SK-N-SH (cell line): ENCODE results near the gene INPP5K. TPM values are rescaled to one million over a fixed set of nuclear protein-coding genes. Genes with fewer than 3 reads are reported as not detected.

Source experiments
- CTCF ChIA-PET: fragments of 300-600, 350-600 bp; formaldehyde crosslinking; extraction: SDS; loops from one replicate; lab custom pipeline; 2021; lab: Yijun Ruan, JAX
- POLR2A ChIA-PET: fragments of 350-600 bp; sonication (Branson Sonifier 250); formaldehyde crosslinking; extraction: SDS; loops from one replicate; lab custom pipeline; 2020; ENCODE audit warnings: antibody characterized with exemption, inconsistent platforms; lab: Yijun Ruan, JAX
- DNase-seq: peaks from one replicate; pipeline ENCODE4 v3.0.0; 2012
- H2AFZ ChIP-seq: fragments of 200-600 bp; sonication (generic); 2 replicates; pipeline ENCODE4 v1.8.1; 2016; ENCODE audit warnings: antibody characterized with exemption, mild to moderate bottlenecking, low read depth
- H3F3A ChIP-seq: fragments of 200-600 bp; sonication (generic); replicated peaks from 2 replicates; pipeline ENCODE3; 2016; ENCODE audit warnings: antibody characterized with exemption, mild to moderate bottlenecking; ENCODE audit not compliant: insufficient read depth
- H3K27ac ChIP-seq, 2 experiments: fragments of 200-500 bp in 1 of 2; fragments of 200-600 bp in 1 of 2; sonication (Bioruptor generic) in 1 of 2; sonication (generic), shearing (Covaris generic) in 1 of 2; 2 replicates each; pipeline versions ENCODE4 v1.5.1 to v1.6.1; 2014 to 2016; ENCODE audit warnings: low read depth in 2 of 2, inconsistent platforms in 1 of 2, low read length in 1 of 2, mild to moderate bottlenecking in 1 of 2, mixed read lengths in 1 of 2
- H3K27me3 ChIP-seq: fragments of 200-600 bp; sonication (generic), shearing (Covaris generic); 2 replicates; pipeline ENCODE4 v1.6.1; 2016; ENCODE audit warnings: mixed run types; ENCODE audit not compliant: insufficient read depth
- H3K36me3 ChIP-seq, 2 experiments: fragments of 200-500 bp in 1 of 2; fragments of 200-600 bp in 1 of 2; sonication (Bioruptor generic) in 1 of 2; sonication (generic) in 1 of 2; replicated peaks in 1 of 2; 2 replicates each; pipeline versions ENCODE3 to v1.5.1; 2014 to 2016; ENCODE audit warnings: low read length in 1 of 2, mild to moderate bottlenecking in 1 of 2; ENCODE audit not compliant: insufficient read depth in 2 of 2, control insufficient read depth in 1 of 2
- H3K4me1 ChIP-seq, 2 experiments: fragments of 200-500 bp in 1 of 2; fragments of 200-600 bp in 1 of 2; sonication (Bioruptor generic) in 1 of 2; sonication (generic), shearing (Covaris generic) in 1 of 2; 2 replicates each; pipeline versions ENCODE4 v1.5.1 to v1.6.1; 2014 to 2016; ENCODE audit warnings: low read depth in 1 of 2, low read length in 1 of 2, mixed run types in 1 of 2; ENCODE audit not compliant: insufficient read depth in 2 of 2, control insufficient read depth in 1 of 2
- H3K4me2 ChIP-seq: fragments of 200-600 bp; sonication (generic), shearing (Covaris generic); 2 replicates; pipeline ENCODE4 v1.6.1; 2017; ENCODE audit warnings: mixed run types
- H3K4me3 ChIP-seq, 2 experiments: fragments of 200-500 bp in 1 of 2; fragments of 200-600 bp in 1 of 2; sonication (Bioruptor generic) in 1 of 2; sonication (generic), shearing (Covaris generic) in 1 of 2; 2 replicates each; pipeline versions ENCODE4 v1.5.1 to v1.8.1; 2014 to 2016; ENCODE audit warnings: low read depth in 2 of 2, inconsistent platforms in 1 of 2, low read length in 1 of 2, mild to moderate bottlenecking in 1 of 2, mixed read lengths in 1 of 2, moderate library complexity in 1 of 2
- H3K79me2 ChIP-seq: fragments of 200-600 bp; sonication (generic); 2 replicates; pipeline ENCODE4 v1.8.1; 2017; ENCODE audit warnings: mild to moderate bottlenecking; ENCODE audit not compliant: insufficient read depth
- H3K9ac ChIP-seq: fragments of 200-600 bp; sonication (generic); 2 replicates; pipeline ENCODE4 v1.6.1; 2017; ENCODE audit warnings: mixed run types
- H3K9me2 ChIP-seq: fragments of 200-600 bp; sonication (generic); 2 replicates; pipeline ENCODE4 v1.6.1; 2017; ENCODE audit warnings: mixed run types
- H3K9me3 ChIP-seq: fragments of 200-600 bp; sonication (generic); 2 replicates; pipeline ENCODE4 v1.6.1; 2017; ENCODE audit warnings: mixed run types, mild to moderate bottlenecking, moderate library complexity
- H4K20me1 ChIP-seq: fragments of 200-600 bp; sonication (generic); 2 replicates; pipeline ENCODE4 v1.6.1; 2017; ENCODE audit warnings: mild to moderate bottlenecking, mixed run types; ENCODE audit not compliant: insufficient read depth
- CHD2 ChIP-seq: fragments of 150-350 bp; IDR thresholded peaks from 2 replicates; pipeline ENCODE4 v1.6.1; 2018; ENCODE audit warnings: low read length; ENCODE audit not compliant: partially characterized antibody
- CTCF ChIP-seq: fragments of 200-600 bp; sonication (generic); IDR thresholded peaks from 2 replicates; pipeline ENCODE4 v1.6.1; 2017; ENCODE audit warnings: antibody characterized with exemption, mild to moderate bottlenecking, moderate library complexity
- EZH2phosphoT487 ChIP-seq: fragments of 200-600 bp; sonication (generic); IDR thresholded peaks from 2 replicates; pipeline ENCODE4 v1.6.1; 2017; ENCODE audit warnings: low read depth, mixed run types, mild to moderate bottlenecking, antibody characterized with exemption, moderate library complexity, borderline replicate concordance
- FOSL2 ChIP-seq: IDR thresholded peaks from 2 replicates; pipeline ENCODE4 v1.4.0; 2012; ENCODE audit warnings: low read depth, mild to moderate bottlenecking, moderate library complexity, borderline replicate concordance
- GATA2 ChIP-seq: sonication (generic); formaldehyde crosslinking; IDR thresholded peaks from 2 replicates; pipeline ENCODE4 v1.5.0; 2020; ENCODE audit warnings: mild to moderate bottlenecking, missing genetic modification reagents
- IRF3 ChIP-seq: fragments of 150-350 bp; IDR thresholded peaks from 2 replicates; pipeline ENCODE4 v1.6.1; 2016; ENCODE audit warnings: mild to moderate bottlenecking, low read depth, low read length
- JUND ChIP-seq: IDR thresholded peaks from 2 replicates; pipeline ENCODE4 v1.4.0; 2012
- MEF2A ChIP-seq: IDR thresholded peaks from 2 replicates; pipeline ENCODE4 v1.4.0; 2012; ENCODE audit warnings: low read depth, borderline replicate concordance
- MXI1 ChIP-seq: IDR thresholded peaks from 2 replicates; pipeline ENCODE4 v1.6.1; 2012; ENCODE audit warnings: mild to moderate bottlenecking, low read depth, low read length, improper control_type of control experiment
- NFIC ChIP-seq: IDR thresholded peaks from 2 replicates; pipeline ENCODE4 v1.4.0; 2012; ENCODE audit warnings: borderline replicate concordance
- NRF1 ChIP-seq: IDR thresholded peaks from 2 replicates; pipeline ENCODE4 v1.6.1; 2012; ENCODE audit warnings: low read depth, mild to moderate bottlenecking, low read length
- REST ChIP-seq: IDR thresholded peaks from 2 replicates; pipeline ENCODE4 v1.6.1; 2012; ENCODE audit warnings: mild to moderate bottlenecking, low read depth, low read length, moderate library complexity
- RFX5 ChIP-seq: IDR thresholded peaks from 2 replicates; pipeline ENCODE4 v1.6.1; 2012; ENCODE audit warnings: mild to moderate bottlenecking, improper control_type of control experiment, low read length
- TAF1 ChIP-seq: IDR thresholded peaks from 2 replicates; pipeline ENCODE4 v1.6.1; 2012; ENCODE audit warnings: low read depth, mild to moderate bottlenecking, low read length, moderate library complexity, borderline replicate concordance
- TCF12 ChIP-seq: IDR thresholded peaks from 2 replicates; pipeline ENCODE4 v1.4.0; 2012
- USF1 ChIP-seq: IDR thresholded peaks from 2 replicates; pipeline ENCODE4 v1.4.0; 2012; ENCODE audit warnings: low read depth, borderline replicate concordance
- USF2 ChIP-seq: fragments of 150-350 bp; IDR thresholded peaks from 2 replicates; pipeline ENCODE4 v1.6.1; 2017; ENCODE audit warnings: antibody characterized with exemption, low read length, low read depth, borderline replicate concordance
- WGBS: methylation state at CpG from one replicate; pipeline ENCODE4 v1.1.6; 2017; ENCODE audit warnings: low lambda C conversion rate; 5-methylcytosine and 5-hydroxymethylcytosine counted together
- polyA plus RNA-seq, 3 experiments: library from polyadenylated mRNA; depleted of rRNA; stranded (reverse); fragments of >200 nt; gene quantifications; 2 replicates each; pipeline ENCODE4 v1.2.3, GENCODE V29; 2012

The INPP5K gene
- polyA plus RNA-seq, 1 of the 3 experiments (the other 2 are of a cell fraction) = 26.2 TPM

GRCh38 chr17:1481736-1482135 is 34.7 kb downstream of the INPP5K start:
- peaks cover 0 to 9% of the 10 kb centered on the region in 2 experiments; a peak in 1 of 4 replicates for H3K4me1 ChIP-seq
- no peak overlapping the region for H3K9ac ChIP-seq
- DNase-seq = no peak
- POLR2A ChIA-PET = no interaction called here
- H3K9me3 ChIP-seq = no peaks in the 10 kb centered on the region
- H3K79me2 ChIP-seq = peaks cover 41% of the 10 kb centered on the region
- no peak overlapping the region for H2AFZ ChIP-seq
- H3K4me2 ChIP-seq = no peak overlapping the region
- H4K20me1 ChIP-seq = no peaks in the 10 kb centered on the region
- H3F3A ChIP-seq = no peaks in the 10 kb centered on the region
- CTCF ChIA-PET = interaction anchor here (2.5 kb wide), 1 partner anchor 116 kb away, joined by 9 read pairs; no protein-coding TSS in a partner anchor
- no peak overlapping the region for H3K4me3 ChIP-seq
- H3K27ac ChIP-seq = no peak overlapping the region
- TF ChIP-seq IRF3 (no peak), GATA2 (no peak), USF1 (no peak)
- H3K9me2 ChIP-seq = no peaks in the 10 kb centered on the region
- H3K27me3 ChIP-seq = no peaks in the 10 kb centered on the region
- 91% methylated on average over 11 of the region's 11 CpGs for WGBS
- peaks cover 28 to 42% of the 10 kb centered on the region in 2 experiments for H3K36me3 ChIP-seq

- H3K79me2 ChIP-seq = peaks cover 33% of the 10 kb centered on the region; the same call in 1 of the 2 replicates
- no peak for TF ChIP-seq MEF2A
- TF ChIP-seq NRF1 = no peak
- TF ChIP-seq CTCF = no peak
- TF ChIP-seq EZH2phosphoT487 = no peak
- TF ChIP-seq RFX5 = no peak
- no peak for TF ChIP-seq NFIC
- TF ChIP-seq JUND = no peak
- no peak for TF ChIP-seq REST
- no peak for TF ChIP-seq MXI1
- TF ChIP-seq TAF1 = no peak
- no peak for TF ChIP-seq TCF12
- no peak for TF ChIP-seq CHD2
- TF ChIP-seq FOSL2 = no peak
- TF ChIP-seq USF2 = no peak
- H3K9ac ChIP-seq = no peak overlapping the region
- H3K27ac ChIP-seq = no peak overlapping the region
- H3K9me2 ChIP-seq = no peaks in the 10 kb centered on the region
- ChIA-PET POLR2A (interaction anchor here (0.6 kb wide), 1 partner anchor 99 kb away, joined by 4 read pairs; no protein-coding TSS in a partner anchor), CTCF (interaction anchor here (2.5 kb wide), 1 partner anchor 115 kb away, joined by 9 read pairs; no protein-coding TSS in a partner anchor)
- no peaks in the 10 kb centered on the region for H3K9me3 ChIP-seq
- no peak for DNase-seq
- peaks cover 0 to 9% of the 10 kb centered on the region in 2 experiments; a peak in 1 of 4 replicates for H3K4me1 ChIP-seq
- no peak overlapping the region for H3K4me2 ChIP-seq
- H3K27me3 ChIP-seq = no peaks in the 10 kb centered on the region
- no peaks in the 10 kb centered on the region for H4K20me1 ChIP-seq
- H3F3A ChIP-seq = no peaks in the 10 kb centered on the region
- H3K4me3 ChIP-seq = no peak overlapping the region
- peaks cover 36 to 42% of the 10 kb centered on the region in 2 experiments for H3K36me3 ChIP-seq
- no peak overlapping the region for H2AFZ ChIP-seq
- 91% methylated on average over 15 of the region's 18 CpGs for WGBS
Observed at GRCh38 chr17:1480747-1481465, 35.5 kb downstream of the INPP5K start.
